Nucleus accumbens (tissue), 56 donors: ENCODE measurements around the gene KCNJ4.
"Not testable (repeated sequence)": the region's sequence is repeated elsewhere in the genome, so short reads cannot be mapped to it uniquely, and the experiment has no call there.

ENCODE experiments used
- DNase-seq, 56 donors: peaks; one replicate each; lab custom pipeline; 2025; lab: John Stamatoyannopoulos, UW

Gene KCNJ4

DNA sequence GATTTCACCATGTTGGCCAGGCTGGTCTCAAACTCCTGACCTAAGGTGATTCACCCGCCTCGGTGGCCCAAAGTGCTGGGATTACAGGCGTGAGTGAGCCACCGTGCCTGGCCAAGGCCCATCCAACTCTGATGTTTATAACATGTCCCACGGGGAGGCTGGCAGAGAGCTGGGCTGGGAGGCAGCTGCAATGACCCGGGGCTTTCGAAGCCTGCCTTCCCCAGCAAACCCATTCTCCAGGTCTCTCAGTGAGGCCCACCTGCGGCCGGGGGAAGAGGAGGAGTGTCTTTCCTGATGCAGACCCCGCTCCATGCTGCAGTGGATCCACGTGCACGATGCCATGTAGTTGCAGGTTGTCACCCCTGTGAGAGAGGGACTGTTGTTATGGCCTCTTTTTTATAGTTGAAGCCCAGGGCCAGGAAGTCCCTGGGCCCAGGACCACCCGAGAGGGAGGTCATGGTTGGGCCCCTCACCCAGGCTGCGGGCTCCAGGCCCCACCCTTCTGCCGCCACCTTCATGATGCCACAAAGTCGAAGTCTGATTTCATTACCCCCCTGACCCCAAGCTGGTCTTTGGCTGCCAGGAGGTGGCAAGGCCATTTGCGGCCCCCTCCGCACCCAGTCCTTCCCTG is 38.3 kb downstream of the KCNJ4 start:
- DNase-seq = no peak

DNA sequence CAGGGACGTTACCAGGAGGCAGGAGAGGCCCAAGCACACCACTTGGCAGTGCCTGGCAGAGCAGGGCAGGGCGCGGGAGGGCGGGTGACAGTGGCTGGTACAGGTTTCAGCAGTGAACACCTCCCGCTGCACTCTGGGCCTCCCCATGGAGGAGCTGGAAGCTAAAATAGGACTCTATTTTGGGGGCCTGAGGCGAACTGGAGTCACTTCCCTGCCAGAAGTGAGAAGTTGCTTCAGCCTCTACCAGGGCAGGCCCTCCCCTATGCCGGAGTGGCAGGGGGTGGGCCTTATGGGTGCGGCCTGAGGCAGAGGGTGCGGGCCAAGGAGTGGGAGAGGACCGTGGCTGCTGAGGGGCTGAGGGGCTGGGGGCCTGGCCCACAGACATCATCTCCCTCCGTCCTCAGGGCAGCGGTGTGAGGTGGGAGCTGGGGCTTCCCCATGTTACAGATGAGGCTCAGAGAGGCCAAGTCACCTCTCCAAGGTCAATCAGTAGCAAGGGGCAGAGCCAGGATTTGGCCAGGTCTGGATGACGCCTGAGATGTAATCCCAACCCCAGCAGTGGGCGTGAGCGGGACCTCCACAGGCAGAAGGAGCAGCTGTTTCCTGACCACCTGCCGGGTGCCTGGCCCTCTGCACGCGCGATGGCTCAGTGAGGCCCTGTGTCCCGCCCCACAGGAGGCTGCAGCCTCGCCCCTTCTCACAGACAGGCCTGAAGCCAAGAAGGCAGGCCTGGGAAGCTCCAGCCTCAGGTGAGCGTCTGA is 39.3 kb downstream of the KCNJ4 start:
- no peak for DNase-seq

DNA sequence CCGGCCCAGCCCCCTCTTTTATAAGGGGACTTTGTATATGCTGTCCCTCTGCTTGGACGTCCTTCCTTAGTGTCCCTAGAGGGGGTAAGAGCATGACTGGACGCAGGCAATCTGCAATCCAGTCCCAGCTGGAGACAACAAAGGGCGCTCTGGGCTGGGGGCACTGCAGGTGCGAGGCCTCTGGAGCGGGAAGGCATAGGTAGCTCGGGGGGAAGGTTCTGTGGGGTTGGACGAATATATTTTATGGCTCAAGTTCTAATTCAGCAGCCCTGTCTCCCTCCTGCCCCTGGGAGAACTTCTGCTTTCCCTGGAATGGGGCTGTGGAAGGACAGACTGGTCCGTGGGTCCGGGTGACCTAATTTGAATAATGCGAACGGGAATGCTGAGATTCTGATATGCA is 40.0 kb downstream of the KCNJ4 start:
- DNase-seq = no peak

DNA sequence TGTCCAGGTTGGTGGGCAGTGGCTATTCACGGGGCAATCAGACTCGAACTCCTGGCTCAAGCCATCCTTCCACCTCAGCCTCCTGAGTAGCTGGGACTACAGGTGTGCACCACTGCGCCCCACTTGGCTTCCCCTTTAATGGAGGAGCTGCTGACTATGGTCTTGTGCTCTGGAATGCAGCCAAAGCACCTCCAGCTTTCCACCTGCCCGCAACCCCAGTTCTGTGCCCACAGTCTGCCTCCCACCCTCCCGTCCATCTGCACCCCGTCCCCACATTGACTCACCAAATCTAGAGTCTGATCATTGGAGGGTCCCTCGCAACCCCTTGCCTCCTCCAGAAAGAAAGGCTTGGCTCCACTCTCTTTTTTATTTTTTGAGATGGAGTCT is 41.0 kb downstream of the KCNJ4 start:
- no peak for DNase-seq

DNA sequence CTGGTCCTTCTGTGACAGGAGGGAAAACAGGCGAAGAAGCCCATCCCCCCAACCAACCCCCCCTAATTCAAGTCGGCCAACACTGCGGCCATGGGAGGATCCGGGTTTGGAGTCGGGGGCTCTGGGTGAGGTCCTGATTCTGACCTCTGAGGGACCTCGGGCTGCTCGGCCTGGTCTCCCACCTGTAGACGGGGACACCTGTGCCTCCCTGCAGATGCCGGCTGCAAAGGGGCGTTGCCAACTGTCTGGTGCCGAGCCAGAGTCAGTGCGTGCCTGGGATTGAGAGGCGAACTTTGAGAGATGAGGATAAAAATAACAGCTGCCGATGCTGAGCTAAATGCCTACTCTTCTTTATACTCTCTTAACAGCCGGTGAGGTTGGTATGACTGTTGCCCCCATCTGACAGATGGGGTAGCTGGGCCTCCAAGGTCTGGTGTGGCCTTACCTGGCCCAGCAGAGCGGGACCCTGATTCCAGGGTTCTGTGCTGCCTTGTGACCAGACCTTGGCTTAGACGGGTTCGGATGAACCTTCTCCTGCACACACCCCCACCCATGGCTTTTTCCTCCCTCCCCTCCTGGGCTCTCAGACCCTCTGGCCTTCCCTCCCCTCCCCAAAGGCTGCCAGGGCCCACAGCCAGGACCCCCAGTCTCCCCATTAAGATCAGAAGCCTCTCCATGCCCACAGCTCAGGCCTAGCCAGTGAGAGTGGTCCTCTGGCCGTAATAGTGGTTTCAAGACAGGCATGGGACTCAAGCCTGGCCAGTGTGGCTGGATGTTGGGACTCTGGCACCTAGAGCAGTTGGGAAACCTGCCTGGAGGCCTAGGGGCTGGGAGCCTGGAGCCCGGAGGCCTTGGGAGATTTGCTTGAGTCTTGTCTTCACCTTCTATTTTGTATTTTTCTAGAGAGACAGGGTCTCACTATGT is 41.7 kb downstream of the KCNJ4 start:
- peak in 14 of 56 donors; percentile 16 to 77 (median 40) for DNase-seq

DNA sequence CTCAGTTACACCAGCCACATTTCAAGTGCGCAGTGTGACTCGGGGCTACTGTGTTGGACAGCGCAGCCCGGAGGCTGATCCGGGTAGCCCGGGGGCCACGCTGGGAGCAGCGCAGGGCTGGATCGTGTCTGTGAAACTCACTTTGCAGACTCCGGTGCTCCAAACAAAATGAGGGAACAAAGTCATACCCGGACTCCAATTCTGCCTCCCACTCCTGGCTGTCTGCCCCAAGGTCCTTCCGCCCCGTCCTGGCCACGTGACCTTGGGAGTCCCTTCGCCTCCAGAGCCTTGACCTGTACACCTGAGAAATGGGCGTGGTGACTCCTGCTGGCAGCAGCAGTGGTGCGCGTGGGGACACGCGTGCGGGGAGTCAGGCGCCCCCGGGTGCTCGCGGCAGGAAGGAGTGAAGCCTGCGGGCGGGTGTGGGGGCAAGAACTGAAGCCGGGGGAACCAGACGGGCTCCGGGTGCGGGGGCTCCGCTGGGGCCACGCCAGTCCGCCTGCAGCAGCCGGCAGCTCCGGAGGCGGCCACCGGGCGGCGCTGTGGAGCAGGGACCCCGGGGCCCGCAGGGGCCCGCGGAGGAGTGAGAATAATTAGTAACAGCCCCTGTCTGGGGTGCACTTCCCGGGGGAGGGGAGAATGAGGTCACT is 42.4 kb downstream of the KCNJ4 start:
- DNase-seq = peak in 5 of 56 donors; percentile 20 to 77 (median 34)

DNA sequence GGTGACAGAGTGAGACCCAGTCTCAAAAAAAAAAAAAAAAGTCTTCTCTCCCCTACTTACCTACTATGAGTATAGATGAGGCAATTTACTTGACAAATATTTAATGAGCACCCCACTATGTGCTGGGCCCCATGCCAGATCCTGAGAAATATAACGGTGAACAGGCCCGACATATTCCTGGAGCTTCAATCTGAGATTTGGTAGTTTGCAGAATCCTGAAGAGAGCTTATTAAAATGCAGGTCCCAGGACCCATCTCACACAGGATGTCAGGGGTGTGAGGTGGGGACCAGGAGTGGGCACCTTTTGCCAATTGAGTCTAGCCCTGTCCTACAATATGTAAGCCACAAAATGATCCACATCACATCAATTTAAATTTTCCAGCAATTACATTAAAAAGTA is 44.0 kb downstream of the KCNJ4 start:
- no peak for DNase-seq

DNA sequence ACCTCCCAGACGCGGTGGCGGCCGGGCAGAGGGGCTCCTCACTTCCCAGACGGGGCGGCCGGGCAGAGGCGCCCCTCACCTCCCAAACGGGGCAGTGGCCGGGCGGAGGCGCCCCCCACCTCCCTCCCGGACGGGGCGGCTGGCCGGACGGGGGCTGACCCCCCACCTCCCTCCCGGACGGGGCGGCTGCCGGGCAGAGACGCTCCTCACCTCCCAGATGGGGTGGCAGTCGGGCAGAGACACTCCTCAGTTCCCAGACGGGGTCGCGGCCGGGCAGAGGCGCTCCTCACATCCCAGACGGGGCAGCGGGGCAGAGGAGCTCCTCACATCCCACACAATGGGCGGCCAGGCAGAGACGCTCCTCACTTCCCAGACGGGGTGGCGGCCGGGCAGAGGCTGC is 45.1 kb downstream of the KCNJ4 start:
- DNase-seq = not testable (repeated sequence)

DNA sequence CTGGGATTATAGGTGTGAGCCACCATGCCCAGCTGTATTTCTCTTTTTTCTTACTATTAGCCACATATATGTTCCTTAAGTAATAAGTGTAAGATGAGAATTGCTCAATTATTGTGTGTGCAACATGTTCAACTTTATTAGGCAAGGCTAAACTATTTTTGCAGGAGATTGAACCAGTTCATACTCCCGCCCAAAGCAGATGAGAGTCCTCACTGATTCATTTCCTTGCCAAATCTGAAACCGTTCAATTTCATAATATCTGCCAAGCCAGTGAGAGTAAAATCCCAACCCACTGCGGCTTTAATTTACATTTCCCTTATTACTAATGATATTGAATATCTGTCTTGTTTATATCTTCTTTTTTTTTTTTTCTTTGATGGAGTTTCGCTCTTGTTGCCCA is 48.4 kb downstream of the KCNJ4 start:
- DNase-seq = no peak

DNA sequence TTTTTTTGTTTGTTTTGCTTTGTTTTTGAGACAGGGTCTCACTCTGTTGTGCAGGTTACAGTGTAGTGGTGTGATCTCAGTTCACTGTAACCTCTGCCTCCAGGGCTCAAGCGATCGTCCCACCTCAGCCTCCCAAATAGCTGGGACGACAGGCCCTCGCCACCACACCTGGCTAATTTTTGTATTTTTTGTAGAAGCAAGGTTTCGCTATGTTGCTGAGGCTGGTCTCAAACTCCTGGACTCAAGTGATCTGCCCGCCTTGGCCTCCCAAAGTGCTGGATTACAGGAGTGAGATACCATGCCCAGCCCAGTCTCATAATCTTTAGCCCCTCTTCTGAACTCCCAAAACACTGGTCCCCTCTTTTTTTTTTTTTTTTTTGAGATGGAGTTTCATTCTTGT is 50.6 kb downstream of the KCNJ4 start:
- no peak for DNase-seq

DNA sequence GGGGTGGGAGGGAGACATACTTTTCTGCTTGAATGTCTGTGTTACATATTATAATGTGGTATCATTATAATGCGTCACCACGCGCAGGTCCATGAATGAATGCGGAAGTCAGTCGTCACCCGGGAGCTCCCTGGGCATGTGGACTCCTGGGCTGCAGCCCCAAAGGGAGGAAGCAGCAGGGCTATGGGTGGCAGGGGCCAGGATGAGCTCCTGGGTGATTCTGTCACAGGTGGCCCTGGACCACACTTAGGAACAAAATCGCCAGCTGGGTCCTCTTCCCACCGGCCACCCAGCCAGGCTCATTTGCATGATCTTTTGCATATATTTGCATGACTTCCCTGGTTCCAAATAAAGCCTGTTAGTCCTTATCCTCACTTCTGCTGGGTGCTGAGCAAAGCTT is 51.2 kb downstream of the KCNJ4 start:
- peak in 1 of 56 donors; percentile 25 for DNase-seq

DNA sequence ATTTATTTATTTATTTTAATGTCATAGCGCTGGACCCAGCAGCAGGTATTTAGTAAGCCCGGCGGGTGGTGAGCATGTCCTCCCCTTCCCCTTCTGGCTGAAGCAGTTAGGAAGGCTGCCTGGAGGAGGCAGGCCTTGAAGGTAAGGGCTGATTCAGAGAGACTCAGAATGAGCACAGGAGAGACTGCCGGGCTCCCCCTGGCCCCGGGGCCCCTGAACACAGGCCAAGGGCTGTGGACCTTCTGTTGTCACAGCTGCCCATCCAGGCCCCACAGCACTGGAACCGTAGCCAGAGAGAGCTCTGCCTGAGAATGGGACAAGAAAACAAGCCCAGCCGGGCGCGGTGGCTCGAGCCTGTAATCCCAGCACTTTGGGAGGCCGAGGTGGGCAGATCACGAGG is 52.8 kb downstream of the KCNJ4 start:
- DNase-seq = no peak

DNA sequence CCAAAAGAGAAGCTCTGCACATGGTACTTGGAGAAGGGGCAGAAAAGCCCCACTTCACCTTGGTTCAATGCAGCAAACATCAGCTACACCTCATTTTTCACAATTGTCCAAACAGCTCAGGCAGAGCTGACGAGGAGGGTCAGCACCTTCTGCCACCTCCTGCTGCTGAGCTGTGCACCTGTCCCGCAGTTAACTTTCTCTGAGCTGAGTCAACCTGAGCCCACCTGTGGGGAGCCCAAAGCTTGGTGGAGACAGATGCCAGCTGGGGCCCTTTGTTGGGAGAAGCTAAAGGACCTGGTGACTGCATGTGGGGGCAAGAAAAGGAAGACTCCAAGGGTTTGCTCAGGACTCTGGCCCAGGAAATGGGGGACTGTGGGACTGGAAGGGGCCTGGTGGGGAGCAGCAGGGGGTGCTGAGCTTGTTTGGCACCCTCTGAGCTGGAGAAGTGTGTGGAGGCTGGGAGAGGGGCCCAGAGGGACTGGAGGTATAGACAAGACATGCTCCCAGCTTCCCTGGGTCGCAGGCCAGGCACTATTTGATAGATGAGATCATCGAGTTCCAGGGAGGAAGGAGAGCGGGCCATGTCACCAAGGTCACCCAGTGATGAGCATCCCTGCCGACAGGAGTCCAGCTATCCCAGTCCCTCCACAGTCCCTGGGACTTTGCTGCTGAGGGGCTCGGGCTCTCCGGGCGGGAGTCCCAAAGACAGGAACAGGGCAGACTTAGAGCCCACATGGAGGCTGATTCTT is 53.5 kb downstream of the KCNJ4 start:
- no peak for DNase-seq

DNA sequence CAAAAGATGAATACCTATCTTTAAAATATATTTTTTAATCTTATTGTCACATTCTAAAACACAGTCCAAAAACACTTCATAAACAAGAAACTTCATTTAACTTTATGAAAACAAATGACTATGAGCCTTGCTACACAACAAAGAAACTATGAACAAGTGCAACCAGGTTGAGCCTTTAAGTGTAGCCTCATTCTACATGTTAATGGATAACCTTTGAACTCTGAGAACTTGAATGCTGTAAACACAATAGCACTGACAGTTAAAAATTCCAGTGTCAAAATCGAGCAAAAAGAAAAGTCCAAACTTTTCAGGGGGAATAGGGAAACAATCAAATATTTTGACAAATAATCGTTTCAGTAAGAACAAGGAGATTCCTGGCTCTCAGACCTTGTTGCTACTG is 54.7 kb downstream of the KCNJ4 start:
- DNase-seq = not testable (repeated sequence)

DNA sequence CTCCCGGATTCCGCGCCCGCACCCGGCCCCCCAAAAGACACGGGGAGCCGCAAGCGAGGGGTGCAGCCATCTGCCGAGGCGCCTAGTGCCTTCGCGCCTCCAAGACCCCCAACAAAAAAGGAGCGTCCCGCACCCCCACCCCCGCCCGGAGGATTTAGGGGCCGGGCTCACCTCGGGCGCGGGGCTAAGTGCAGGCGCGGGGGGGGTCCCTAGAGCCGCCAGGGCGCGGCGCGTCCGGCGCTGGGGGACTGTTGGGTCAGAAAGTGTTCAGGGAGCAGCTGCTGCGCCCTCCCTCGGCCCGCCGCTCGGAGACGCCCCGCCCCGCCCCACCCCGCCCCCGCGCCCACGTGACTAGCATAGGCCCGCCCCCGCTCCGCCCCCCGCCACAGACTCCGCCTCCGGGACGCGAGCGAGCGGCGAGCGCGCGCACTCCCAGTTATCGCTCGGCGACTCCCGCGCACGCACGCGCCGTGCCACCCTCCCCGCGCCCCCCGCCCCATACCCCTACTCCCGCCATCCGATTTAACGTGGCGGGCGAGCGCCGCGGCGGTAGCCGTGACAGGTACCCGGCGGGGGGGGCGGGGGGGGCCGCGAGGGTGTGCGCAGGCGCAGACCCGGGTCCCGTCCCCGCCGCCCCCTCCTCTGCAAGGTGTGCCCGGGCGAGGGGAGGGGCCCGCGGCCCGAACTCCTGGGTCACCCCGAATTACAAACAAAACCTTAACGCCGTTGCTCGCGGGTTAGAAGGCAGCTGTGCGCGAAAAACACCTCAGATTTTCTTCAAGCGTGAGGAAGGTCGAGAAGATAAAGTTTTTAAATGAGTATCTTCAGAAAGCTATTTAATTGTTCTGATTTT is 56.2 kb downstream of the KCNJ4 start:
- peak in 53 of 56 donors; percentile 43 to 90 (median 78) for DNase-seq

DNA sequence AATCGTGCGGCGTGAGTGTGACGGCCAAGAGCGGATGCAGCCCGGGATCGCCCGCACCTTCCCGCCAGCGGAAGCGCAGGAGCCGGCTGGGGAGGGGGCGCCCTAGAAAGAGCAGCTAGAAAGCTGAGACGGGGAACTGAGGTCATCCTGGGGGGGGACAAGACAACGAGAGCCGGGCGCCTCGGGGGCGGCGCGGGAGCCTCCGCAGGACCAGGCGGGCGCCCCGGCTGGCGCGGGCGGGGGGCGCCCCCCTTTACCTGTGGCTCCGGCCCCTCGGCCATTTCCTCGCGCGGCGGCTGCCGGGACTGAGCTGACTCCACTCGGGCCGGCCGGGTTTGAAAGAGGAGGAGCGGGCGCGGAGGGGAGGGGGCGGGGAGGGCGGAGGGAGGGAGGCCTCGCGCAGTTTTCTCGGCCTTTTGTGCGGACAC is 56.8 kb downstream of the KCNJ4 start:
- DNase-seq = peak in 25 of 56 donors; percentile 23 to 71 (median 53)

DNA sequence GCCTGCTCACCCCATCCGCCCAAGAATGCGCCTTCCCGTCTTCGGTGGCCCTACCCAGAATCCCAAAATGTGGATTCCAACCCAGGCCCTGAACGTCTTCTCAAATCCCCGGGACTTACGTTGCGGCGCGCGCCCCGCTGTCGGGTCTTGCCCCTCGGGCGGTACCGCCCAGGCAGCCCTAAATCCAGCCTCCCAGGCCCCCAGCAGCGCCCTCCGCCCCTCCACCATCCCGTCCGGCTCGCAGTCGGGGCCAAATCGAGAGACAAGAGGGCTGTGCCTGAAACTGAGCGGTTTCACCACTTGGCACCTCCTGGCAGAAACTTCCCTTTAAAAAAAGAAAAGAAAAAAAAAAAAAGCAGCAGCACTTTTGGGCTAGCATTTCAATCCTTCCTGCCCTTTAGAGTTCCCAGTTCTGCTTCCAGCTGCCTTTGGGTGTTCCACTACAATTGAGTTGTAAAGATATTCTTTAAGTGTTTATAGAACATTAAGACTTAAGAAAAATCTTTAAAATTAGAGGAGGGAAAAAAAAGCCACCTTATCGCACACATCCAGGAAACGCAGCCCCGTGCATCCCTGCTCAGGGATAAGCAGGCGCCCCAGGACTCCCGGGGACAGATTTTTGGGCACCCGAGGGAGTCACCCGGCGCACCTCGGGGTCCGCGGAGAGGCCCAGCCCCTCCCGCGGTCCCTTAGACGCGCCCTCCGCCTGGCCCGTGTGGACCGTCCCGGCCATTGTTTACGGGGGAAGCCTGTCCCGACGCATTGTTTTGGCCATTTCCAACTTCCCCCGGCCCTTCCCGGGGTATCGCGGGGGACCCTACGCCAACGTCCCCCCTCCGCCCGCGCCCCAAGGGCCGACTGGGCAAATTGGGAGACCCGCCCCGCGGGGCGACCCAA is 57.6 kb downstream of the KCNJ4 start:
- DNase-seq = peak in 4 of 56 donors; percentile 15 to 33 (median 26)
